ENCODE measurements around the gene PTMA.
A peak's percentile ranks its signal among the peaks of the same experiment; 100 is the strongest.

Gene PTMA

DNA sequence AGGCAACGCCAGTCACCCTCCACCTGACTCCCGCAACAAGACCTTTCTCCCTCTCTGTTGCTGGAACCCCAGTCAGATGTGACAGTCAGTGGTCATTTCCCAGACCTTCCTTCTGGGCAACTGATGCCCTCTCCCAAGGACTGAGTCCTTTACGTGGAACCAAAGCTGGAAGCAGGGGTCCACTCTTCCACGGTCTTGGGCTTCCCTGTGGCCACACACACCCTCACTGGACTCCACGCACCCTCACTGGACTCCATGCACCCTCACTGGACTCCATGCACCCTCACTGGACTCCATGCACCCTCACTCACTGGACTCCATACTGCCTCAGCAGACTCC is 7.1 kb downstream of the PTMA start:
- H3K14ac ChIP-seq (ENCODE audit: low read length), result peak overlapping the region; percentile 16

DNA sequence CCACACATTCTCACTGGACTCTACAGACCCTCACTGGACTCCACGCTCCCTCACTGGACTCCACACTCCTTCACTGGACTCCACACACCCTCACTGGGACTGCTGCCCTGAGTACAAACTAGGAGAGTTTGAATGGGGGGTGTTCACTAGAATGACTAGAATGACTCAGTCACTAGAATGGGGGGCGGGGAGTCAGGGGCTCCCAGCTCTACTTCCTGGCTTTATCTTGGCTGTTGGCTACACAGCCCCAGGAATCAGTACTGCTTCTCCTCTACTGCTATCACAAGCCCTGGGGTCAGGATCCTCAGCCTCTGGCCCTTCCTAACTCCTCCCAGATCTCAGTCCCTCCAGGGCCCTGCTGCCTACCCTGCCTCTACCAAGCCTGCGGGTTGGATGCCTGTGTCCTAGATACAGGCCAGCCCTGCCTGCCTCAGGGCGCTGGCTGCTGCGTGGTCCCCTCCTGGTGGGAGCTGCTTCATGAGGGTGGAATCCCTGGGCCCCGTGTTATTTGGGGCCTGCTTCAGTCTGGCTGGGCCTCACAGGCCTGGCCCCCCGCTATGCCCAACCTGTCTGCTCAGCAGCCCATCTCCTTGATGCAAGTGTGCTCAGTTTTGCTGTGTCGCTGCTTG is 7.8 kb downstream of the PTMA start:
- H3K79me2 ChIP-seq (ENCODE audit: control insufficient read depth, insufficient read depth, low read length, poor library complexity), result peaks cover 4% of the 10 kb centered on the region
- H3K4me2 ChIP-seq (ENCODE audit: low read length), result no peak overlapping the region
- H3K4me3 ChIP-seq (ENCODE audit: low read depth, low read length), result no peak overlapping the region
- peaks cover 6% of the 10 kb centered on the region for H3K79me1 ChIP-seq (ENCODE audit: low read length)
- peak overlapping the region; percentile 1 for H4K8ac ChIP-seq (ENCODE audit: low read depth, low read length)
- no peak overlapping the region for H4K12ac ChIP-seq (ENCODE audit: low read depth, low read length)
- no peak overlapping the region for H3K23ac ChIP-seq (ENCODE audit: low read length)
- H2BK12ac ChIP-seq (ENCODE audit: low read length), result peak overlapping the region; percentile 20
- H2BK120ac ChIP-seq (ENCODE audit: insufficient read depth, low read length, poor library complexity), result peak overlapping the region; percentile 33
- peaks cover 25 to 27% of the 10 kb centered on the region in 2 experiments for H3K36me3 ChIP-seq (ENCODE audit: control insufficient read depth in 1 of 2, insufficient read depth in 2 of 2, low read length in 2 of 2)
- peak overlapping the region; percentile 45 for H3K27ac ChIP-seq (ENCODE audit: low read depth, low read length)
- no peaks in the 10 kb centered on the region for H3K9me3 ChIP-seq (ENCODE audit: insufficient read depth, low read depth, low read length)
- DNase-seq, result peak; percentile 96 to 97
- no peaks in the 10 kb centered on the region for H3K27me3 ChIP-seq (ENCODE audit: insufficient read depth, low read length)
- WGBS (ENCODE audit: extremely low coverage, insufficient coverage, insufficient read length), result no CpG with 5 or more reads among the region's 8 CpGs
- no peak overlapping the region for H2AK5ac ChIP-seq (ENCODE audit: low read length)
- H2AFZ ChIP-seq (ENCODE audit: insufficient read depth, low read length, poor library complexity), result no peak overlapping the region
- no peak overlapping the region for H3K9ac ChIP-seq (ENCODE audit: low read length)
- H3K4ac ChIP-seq (ENCODE audit: low read depth, low read length), result no peak overlapping the region
- peak overlapping the region; percentile 19 for H3K18ac ChIP-seq (ENCODE audit: low read length)
- H2BK5ac ChIP-seq (ENCODE audit: low read depth, low read length, poor library complexity), result peak overlapping the region; percentile 0
- H3K14ac ChIP-seq (ENCODE audit: low read length), result peak overlapping the region; percentile 25
- H4K91ac ChIP-seq (ENCODE audit: low read depth, low read length), result peak overlapping the region; percentile 45
- peaks cover 16 to 27% of the 10 kb centered on the region in 2 experiments for H3K4me1 ChIP-seq (ENCODE audit: control insufficient read depth in 1 of 2, insufficient read depth in 2 of 2, low read length in 2 of 2)

More for the DNA sequence above, 7.1 kb downstream of the PTMA start:
- peaks cover 6% of the 10 kb centered on the region for H3K79me1 ChIP-seq (ENCODE audit: low read length)
- H3K18ac ChIP-seq (ENCODE audit: low read length), result peak overlapping the region; percentile 19
- H3K79me2 ChIP-seq (ENCODE audit: control insufficient read depth, insufficient read depth, low read length, poor library complexity), result peaks cover 10% of the 10 kb centered on the region
- no peak overlapping the region for H3K4ac ChIP-seq (ENCODE audit: low read depth, low read length)
- H4K12ac ChIP-seq (ENCODE audit: low read depth, low read length), result no peak overlapping the region
- no peaks in the 10 kb centered on the region for H3K27me3 ChIP-seq (ENCODE audit: insufficient read depth, low read length)
- H3K4me3 ChIP-seq (ENCODE audit: low read depth, low read length), result no peak overlapping the region
- H3K23ac ChIP-seq (ENCODE audit: low read length), result no peak overlapping the region
- H3K4me2 ChIP-seq (ENCODE audit: low read length), result no peak overlapping the region
- no CpG with 5 or more reads among the region's 5 CpGs for WGBS (ENCODE audit: extremely low coverage, insufficient coverage, insufficient read length)
- peaks cover 16 to 27% of the 10 kb centered on the region in 2 experiments for H3K4me1 ChIP-seq (ENCODE audit: control insufficient read depth in 1 of 2, insufficient read depth in 2 of 2, low read length in 2 of 2)
- no peak overlapping the region for H3K9ac ChIP-seq (ENCODE audit: low read length)
- peak overlapping the region; percentile 45 for H4K91ac ChIP-seq (ENCODE audit: low read depth, low read length)
- no peak overlapping the region for H4K8ac ChIP-seq (ENCODE audit: low read depth, low read length)
- peak overlapping the region; percentile 5 for H2BK120ac ChIP-seq (ENCODE audit: insufficient read depth, low read length, poor library complexity)
- H2BK5ac ChIP-seq (ENCODE audit: low read depth, low read length, poor library complexity), result no peak overlapping the region
- peak overlapping the region; percentile 8 for H2AK5ac ChIP-seq (ENCODE audit: low read length)
- H3K36me3 ChIP-seq (ENCODE audit: control insufficient read depth in 1 of 2, insufficient read depth in 2 of 2, low read length in 2 of 2), result peaks cover 28 to 29% of the 10 kb centered on the region in 2 experiments
- DNase-seq, result no peak
- no peak overlapping the region for H2AFZ ChIP-seq (ENCODE audit: insufficient read depth, low read length, poor library complexity)
- no peak overlapping the region for H3K27ac ChIP-seq (ENCODE audit: low read depth, low read length)
- peak overlapping the region; percentile 20 for H2BK12ac ChIP-seq (ENCODE audit: low read length)
- H3K9me3 ChIP-seq (ENCODE audit: insufficient read depth, low read depth, low read length), result no peaks in the 10 kb centered on the region

DNA sequence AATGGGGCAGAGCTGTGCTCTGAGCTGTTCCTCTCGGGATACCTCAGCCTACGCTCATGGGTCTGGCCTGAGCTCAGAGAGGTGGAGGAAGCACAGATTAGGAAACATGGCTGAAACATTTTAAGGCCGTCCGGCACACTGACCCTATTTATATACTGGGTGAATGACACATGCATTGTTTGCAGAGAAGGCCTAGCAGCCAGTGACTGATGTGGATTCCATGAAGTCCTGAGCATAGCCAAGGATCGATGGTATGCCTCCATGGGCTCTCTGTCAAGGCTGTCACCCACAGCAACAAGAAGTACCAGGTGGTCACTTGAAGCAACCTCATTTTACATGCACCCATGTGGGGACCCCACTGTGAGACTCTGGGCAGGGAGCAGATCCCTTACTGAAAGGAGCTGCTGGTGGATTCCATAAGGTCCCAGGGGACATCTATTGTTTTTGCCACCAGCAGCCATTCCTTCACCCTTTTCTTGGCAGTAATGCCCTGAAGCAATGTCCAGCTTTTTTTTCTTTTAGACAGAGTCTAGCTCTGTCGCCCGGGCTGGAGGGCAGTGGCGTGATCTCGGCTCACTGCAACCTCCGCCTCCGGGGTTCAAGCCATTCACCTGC is 8.4 kb downstream of the PTMA start:
- H3K4me3 ChIP-seq (ENCODE audit: low read depth, low read length), result no peak overlapping the region
- peak overlapping the region; percentile 1 for H2BK12ac ChIP-seq (ENCODE audit: low read length)
- no peak overlapping the region for H3K9ac ChIP-seq (ENCODE audit: low read length)
- peak overlapping the region; percentile 5 for H2BK5ac ChIP-seq (ENCODE audit: low read depth, low read length, poor library complexity)
- peak overlapping the region; percentile 45 for H3K27ac ChIP-seq (ENCODE audit: low read depth, low read length)
- H3K4me2 ChIP-seq (ENCODE audit: low read length), result no peak overlapping the region
- no peaks in the 10 kb centered on the region for H3K9me3 ChIP-seq (ENCODE audit: insufficient read depth, low read depth, low read length)
- H3K23ac ChIP-seq (ENCODE audit: low read length), result no peak overlapping the region
- no peak overlapping the region for H3K14ac ChIP-seq (ENCODE audit: low read length)
- peak overlapping the region; percentile 1 for H4K8ac ChIP-seq (ENCODE audit: low read depth, low read length)
- no peak overlapping the region for H2AK5ac ChIP-seq (ENCODE audit: low read length)
- H3K4ac ChIP-seq (ENCODE audit: low read depth, low read length), result no peak overlapping the region
- H4K12ac ChIP-seq (ENCODE audit: low read depth, low read length), result no peak overlapping the region
- peak overlapping the region; percentile 33 for H2BK120ac ChIP-seq (ENCODE audit: insufficient read depth, low read length, poor library complexity)
- no peak overlapping the region for H2AFZ ChIP-seq (ENCODE audit: insufficient read depth, low read length, poor library complexity)
- H4K91ac ChIP-seq (ENCODE audit: low read depth, low read length), result peak overlapping the region; percentile 20
- no CpG with 5 or more reads among the region's 11 CpGs for WGBS (ENCODE audit: extremely low coverage, insufficient coverage, insufficient read length)
- peaks cover 14 to 27% of the 10 kb centered on the region in 2 experiments for H3K4me1 ChIP-seq (ENCODE audit: control insufficient read depth in 1 of 2, insufficient read depth in 2 of 2, low read length in 2 of 2)
- DNase-seq, result peak; percentile 92 to 95
- H3K79me1 ChIP-seq (ENCODE audit: low read length), result peaks cover 6% of the 10 kb centered on the region
- no peaks in the 10 kb centered on the region for H3K27me3 ChIP-seq (ENCODE audit: insufficient read depth, low read length)
- no peak overlapping the region for H3K18ac ChIP-seq (ENCODE audit: low read length)
- no peaks in the 10 kb centered on the region for H3K79me2 ChIP-seq (ENCODE audit: control insufficient read depth, insufficient read depth, low read length, poor library complexity)
- H3K36me3 ChIP-seq (ENCODE audit: control insufficient read depth in 1 of 2, insufficient read depth in 2 of 2, low read length in 2 of 2), result peaks cover 19 to 20% of the 10 kb centered on the region in 2 experiments

DNA sequence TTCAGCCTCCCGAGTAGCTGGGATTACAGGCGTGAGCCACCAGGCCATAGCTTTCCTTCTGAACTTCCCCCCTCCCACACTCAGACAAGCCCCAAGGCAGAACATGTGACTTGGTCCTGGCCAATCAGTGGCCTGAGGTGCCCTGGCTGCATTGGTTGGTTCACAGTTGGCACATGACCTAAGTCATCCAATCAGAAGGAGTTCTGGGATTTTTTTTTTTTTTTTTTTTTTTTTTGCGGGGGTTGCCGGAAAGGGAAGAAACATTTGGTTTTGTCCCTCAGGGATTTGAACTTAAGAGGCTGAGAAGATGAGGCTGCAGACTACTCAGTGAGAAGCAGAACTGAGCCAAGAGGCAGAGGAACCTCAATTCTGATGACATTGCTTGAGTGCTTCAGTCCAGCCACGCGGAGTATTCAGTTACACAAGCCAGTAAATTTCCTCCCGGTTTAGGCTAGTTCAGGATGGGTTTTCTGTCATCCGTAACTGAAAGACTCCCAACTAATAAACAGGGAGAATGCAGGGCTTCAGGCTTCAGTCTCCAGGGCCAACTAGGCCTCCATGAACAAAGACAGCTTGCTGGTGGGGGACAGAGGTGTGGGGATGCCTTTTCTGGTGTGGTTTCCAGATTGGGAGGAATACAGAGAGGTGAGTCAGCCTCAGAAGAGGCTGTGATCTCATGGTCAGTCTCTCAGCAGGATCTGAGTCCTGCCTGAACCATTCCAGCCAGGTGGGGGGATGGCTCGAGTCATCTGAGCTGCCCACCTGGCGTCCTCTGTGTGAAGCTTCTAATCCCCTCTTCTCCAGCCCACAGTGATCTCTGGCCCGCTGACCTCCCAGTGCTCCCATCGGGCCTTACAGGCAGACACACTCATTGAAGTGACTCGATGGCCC is 9.2 kb downstream of the PTMA start:
- Histone ChIP-seq H3K4me3 (ENCODE audit: low read depth, low read length) (no peak overlapping the region), H2BK12ac (ENCODE audit: low read length) (no peak overlapping the region), H2AK5ac (ENCODE audit: low read length) (no peak overlapping the region), H2AFZ (ENCODE audit: insufficient read depth, low read length, poor library complexity) (no peak overlapping the region), H3K27ac (ENCODE audit: low read depth, low read length) (peak overlapping the region; percentile 40), H3K18ac (ENCODE audit: low read length) (no peak overlapping the region), H3K14ac (ENCODE audit: low read length) (no peak overlapping the region), H2BK120ac (ENCODE audit: insufficient read depth, low read length, poor library complexity) (no peak overlapping the region), H3K36me3 (ENCODE audit: control insufficient read depth in 1 of 2, insufficient read depth in 2 of 2, low read length in 2 of 2) (peaks cover 11 to 12% of the 10 kb centered on the region in 2 experiments), H3K79me2 (ENCODE audit: control insufficient read depth, insufficient read depth, low read length, poor library complexity) (no peaks in the 10 kb centered on the region), H3K9ac (ENCODE audit: low read length) (no peak overlapping the region), H3K4me1 (ENCODE audit: control insufficient read depth in 1 of 2, insufficient read depth in 2 of 2, low read length in 2 of 2) (peaks cover 14 to 24% of the 10 kb centered on the region in 2 experiments), H3K4me2 (ENCODE audit: low read length) (no peak overlapping the region), H3K23ac (ENCODE audit: low read length) (no peak overlapping the region), H3K4ac (ENCODE audit: low read depth, low read length) (no peak overlapping the region), H3K27me3 (ENCODE audit: insufficient read depth, low read length) (no peaks in the 10 kb centered on the region), H4K12ac (ENCODE audit: low read depth, low read length) (no peak overlapping the region), H4K91ac (ENCODE audit: low read depth, low read length) (no peak overlapping the region), H3K9me3 (ENCODE audit: insufficient read depth, low read depth, low read length) (no peaks in the 10 kb centered on the region), H2BK5ac (ENCODE audit: low read depth, low read length, poor library complexity) (no peak overlapping the region), H3K79me1 (ENCODE audit: low read length) (peaks cover 6% of the 10 kb centered on the region), H4K8ac (ENCODE audit: low read depth, low read length) (no peak overlapping the region)
- WGBS (ENCODE audit: extremely low coverage, insufficient coverage, insufficient read length), result no CpG with 5 or more reads among the region's 13 CpGs
- DNase-seq, result peak; percentile 87 to 90
